Coronary artery (tissue), 2 donors: ENCODE measurements around the gene MGP.

Source experiments
- DNase-seq: peaks from one replicate; pipeline ENCODE4 v3.0.0-alpha.2; 2017; ENCODE audit warnings: low spot score
- H3K27ac ChIP-seq, 2 donors: fragments of 200-600 bp; sonication (generic); one replicate each; pipeline ENCODE4 v1.5.1; 2016 to 2019
- H3K4me3 ChIP-seq: fragments of 200-600 bp; sonication (generic); 2 replicates; pipeline ENCODE4 v1.5.1; 2016; ENCODE audit warnings: mild to moderate bottlenecking, moderate library complexity
- TF ChIP-seq, protein P1 (sequence below): fragments of 200-600 bp; sonication (generic); IDR thresholded peaks from one replicate; pipeline ENCODE4 v1.5.1; 2019; ENCODE audit warnings: antibody characterized with exemption

MGP gene

DNA sequence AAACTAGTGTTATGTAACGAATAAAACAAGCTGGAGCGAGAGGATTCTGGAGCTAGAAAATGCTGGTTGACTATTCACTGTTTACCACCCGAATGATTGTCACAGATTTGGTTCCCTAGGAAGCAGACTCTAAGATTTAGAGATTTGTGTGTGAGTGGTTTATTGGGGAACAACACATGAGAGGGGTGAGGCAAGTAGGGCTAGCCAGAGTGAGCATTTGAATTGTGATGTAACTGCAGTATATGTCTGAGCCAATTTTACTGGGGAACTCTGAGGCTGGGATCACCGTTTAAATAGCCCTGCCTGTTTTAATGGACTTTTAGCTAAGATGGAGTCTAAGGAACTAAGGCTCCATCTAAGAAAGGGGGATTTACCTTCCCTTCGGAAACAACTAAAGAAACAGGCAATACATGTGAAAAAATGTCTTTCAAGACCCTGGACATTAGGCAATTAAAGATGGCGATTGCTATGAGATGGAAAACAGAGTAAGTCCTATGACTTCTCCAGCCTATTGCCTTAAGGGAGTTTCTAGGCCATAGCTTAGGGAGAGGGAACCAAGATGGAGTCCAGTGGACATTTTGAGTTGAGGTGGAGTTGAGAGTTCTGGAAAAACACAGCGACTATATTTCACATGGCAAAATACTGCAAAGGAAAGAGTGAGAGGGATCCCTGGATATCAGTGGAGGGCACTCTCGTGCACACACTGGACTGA, 6.3 kb downstream of the MGP start:
- TF ChIP-seq, protein P1, sequence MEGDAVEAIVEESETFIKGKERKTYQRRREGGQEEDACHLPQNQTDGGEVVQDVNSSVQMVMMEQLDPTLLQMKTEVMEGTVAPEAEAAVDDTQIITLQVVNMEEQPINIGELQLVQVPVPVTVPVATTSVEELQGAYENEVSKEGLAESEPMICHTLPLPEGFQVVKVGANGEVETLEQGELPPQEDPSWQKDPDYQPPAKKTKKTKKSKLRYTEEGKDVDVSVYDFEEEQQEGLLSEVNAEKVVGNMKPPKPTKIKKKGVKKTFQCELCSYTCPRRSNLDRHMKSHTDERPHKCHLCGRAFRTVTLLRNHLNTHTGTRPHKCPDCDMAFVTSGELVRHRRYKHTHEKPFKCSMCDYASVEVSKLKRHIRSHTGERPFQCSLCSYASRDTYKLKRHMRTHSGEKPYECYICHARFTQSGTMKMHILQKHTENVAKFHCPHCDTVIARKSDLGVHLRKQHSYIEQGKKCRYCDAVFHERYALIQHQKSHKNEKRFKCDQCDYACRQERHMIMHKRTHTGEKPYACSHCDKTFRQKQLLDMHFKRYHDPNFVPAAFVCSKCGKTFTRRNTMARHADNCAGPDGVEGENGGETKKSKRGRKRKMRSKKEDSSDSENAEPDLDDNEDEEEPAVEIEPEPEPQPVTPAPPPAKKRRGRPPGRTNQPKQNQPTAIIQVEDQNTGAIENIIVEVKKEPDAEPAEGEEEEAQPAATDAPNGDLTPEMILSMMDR = no peak
- Histone ChIP-seq H3K4me3 (peak overlapping the region; percentile 31), H3K27ac (peak overlapping the region; percentile 23 to 51)
- DNase-seq = no peak

DNA sequence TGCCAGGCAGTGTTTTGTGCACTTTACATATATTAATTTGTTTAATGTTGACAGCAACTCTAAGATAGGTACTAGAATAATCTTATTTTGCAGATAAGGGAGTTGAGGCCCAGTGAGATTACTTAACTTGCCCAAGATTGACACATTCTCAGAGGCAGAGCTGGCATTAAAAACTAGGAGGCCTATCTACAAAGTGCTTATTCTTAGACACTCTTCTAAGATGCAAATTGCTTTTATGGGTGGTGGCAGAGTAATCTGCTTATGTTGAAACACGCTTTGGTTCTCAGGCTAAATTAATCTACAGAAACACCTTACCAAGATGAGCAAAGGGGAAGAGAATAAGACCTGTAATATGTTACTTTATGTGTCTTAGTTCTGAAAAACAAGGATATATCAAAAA, 7.2 kb downstream of the MGP start:
- TF ChIP-seq, protein P1 = no peak
- Histone ChIP-seq H3K4me3 (no peak overlapping the region), H3K27ac (peak overlapping the region in 1 of 2 donors; percentile 4)
- no peak for DNase-seq

DNA sequence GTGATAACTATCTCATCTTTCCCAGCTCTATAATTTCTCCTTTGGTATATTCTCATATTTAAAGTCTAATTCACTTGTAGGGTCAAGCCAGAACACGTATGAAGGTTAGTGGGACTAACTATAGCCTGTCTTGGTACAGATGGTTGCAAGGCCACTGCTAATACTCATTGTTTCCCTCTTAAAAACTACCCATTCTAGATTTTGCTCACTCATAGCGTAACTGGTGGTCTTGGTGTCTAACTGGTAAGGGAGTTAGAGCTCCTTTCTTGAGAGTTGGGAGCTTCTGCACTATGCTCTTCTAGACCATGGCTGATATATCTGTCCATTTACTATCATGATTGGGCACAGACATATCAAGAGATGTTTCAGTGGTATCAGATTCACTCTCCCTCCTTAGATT, 8.8 kb downstream of the MGP start:
- no peak overlapping the region for H3K4me3 ChIP-seq
- TF ChIP-seq, protein P1 = no peak
- no peak overlapping the region for H3K27ac ChIP-seq
- DNase-seq = no peak

DNA sequence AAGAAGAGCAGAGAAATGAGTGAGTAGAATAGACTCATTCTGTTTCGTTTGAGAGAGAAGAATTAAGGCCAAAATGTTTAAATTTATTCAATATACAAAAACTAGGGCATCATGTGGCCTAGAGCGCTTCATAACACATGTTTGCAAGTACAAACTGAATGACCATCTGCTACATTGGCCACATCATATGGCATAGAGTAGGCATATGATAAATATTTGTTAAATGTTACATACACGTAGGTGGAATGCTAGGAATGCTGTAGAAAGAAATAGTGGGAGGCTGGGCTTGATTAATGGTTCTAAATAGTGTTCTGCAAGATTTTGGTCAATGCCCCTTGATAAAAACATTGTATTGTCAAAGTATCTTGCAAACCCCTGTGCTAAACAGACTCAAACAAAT, 10.8 kb downstream of the MGP start:
- TF ChIP-seq, protein P1 = no peak

DNA sequence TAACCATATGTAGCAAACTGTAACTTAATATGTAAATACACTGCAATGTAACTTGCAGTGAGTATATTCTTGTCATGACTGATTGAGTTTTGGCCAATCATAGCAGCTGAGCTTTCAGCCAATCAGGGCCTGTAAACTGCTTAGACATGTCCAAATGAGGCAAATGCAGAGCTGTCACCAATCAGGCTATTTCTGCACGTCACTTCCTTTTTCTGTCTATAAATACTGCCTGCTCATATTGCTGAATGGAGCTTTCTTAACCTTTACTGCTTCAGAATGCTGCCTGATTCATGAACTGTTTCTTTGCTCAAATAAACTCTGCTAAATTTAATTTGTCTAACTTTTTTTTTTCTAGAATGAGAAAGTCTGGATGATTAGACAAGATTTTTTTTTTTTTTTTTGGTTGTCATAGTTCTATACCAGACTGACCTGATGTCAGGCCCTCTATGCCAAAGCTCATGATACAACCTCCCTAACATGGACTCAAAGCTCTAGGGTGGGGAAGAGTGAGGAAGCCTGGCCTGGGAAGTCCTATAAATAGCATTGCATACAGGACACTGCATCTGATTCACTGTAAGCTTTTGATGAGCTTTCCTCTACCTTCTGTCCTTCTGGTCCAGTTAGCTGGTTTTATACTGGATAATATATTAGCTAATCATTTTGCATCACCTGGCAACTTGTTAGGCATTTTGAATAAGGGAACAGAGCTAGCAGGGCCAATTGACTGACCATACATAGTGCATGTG, 12.0 kb downstream of the MGP start:
- TF ChIP-seq, protein P1 = no peak
- no peak for DNase-seq
- Histone ChIP-seq H3K27ac (no peak overlapping the region), H3K4me3 (no peak overlapping the region)

More for the DNA sequence above, 10.8 kb downstream of the MGP start:
- H3K4me3 ChIP-seq = no peak overlapping the region
- DNase-seq = no peak
- no peak overlapping the region for H3K27ac ChIP-seq

DNA sequence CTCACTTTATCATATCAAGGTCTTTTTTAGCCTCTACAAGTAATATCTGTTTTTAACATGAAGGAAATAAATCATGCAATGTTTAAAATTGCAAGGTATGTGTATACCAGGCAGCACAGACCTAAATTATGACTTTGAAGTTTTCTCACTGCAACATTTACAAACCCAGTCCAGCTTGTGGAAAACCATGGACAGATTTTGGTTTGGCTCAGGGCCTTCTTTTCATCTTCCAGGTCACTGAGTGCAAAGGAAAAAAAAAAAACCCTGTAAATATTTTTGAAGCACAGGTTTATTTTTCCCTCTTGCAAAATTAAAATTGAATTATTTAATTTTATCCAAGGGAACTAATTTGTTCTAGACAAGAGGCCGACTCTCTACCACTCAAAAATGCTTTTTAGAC, 13.8 kb downstream of the MGP start:
- H3K27ac ChIP-seq = no peak overlapping the region
- no peak for DNase-seq
- H3K4me3 ChIP-seq = no peak overlapping the region
- TF ChIP-seq, protein P1 = no peak

DNA sequence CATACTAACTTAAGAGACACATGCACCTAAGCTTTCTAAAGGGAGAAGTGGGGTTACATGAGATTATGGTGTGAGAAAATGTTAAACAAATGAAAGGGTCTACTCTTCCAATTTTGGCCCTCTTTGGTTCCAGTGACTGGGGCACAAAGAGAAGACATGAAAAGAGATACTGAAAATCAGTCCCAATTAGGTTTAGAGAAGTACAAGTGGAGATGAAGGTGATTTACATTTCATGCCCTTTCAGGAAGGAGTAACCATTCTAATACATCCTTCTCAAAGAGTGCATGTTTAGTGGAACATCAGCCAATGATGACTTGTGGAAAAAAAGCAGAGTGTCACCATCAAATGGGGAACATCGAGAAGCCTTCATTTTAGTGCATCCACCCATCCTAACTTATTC, 14.4 kb downstream of the MGP start:
- DNase-seq = no peak
- no peak overlapping the region for H3K27ac ChIP-seq

More for the DNA sequence above, 14.4 kb downstream of the MGP start:
- TF ChIP-seq, protein P1 = no peak
- no peak overlapping the region for H3K4me3 ChIP-seq
